HAP-1 (cell line): Measurements from ENCODE around the gene SLC16A12.
"Not testable (repeated sequence)": the region's sequence is repeated elsewhere in the genome, so short reads cannot be mapped to it uniquely, and the experiment has no call there.

Source experiments
- DNase-seq, 2 experiments: peaks; one replicate each; pipeline ENCODE4 v3.0.0-alpha.2; 2016 to 2020; ENCODE audit warnings: low spot score in 2 of 2
- H3K27me3 ChIP-seq: fragments of 250-450 bp; sonication (Bioruptor Pico); 2 replicates; pipeline ENCODE4 v1.5.1; 2020; ENCODE audit warnings: low read depth, mild to moderate bottlenecking, moderate library complexity
- H3K36me3 ChIP-seq: fragments of 250-450 bp; sonication (Bioruptor Pico); replicated peaks from 2 replicates; pipeline ENCODE4 v1.5.1; 2020; ENCODE audit warnings: mild to moderate bottlenecking
- H3K4me1 ChIP-seq: fragments of 250-450 bp; sonication (Bioruptor Pico); 2 replicates; pipeline ENCODE4 v1.5.1; 2020; ENCODE audit warnings: mild to moderate bottlenecking
- H3K4me3 ChIP-seq: fragments of 250-450 bp; sonication (Bioruptor Pico); 2 replicates; pipeline ENCODE4 v1.5.1; 2020; ENCODE audit warnings: mild to moderate bottlenecking, moderate library complexity
- H3K9me3 ChIP-seq: fragments of 250-450 bp; sonication (Bioruptor Pico); 2 replicates; pipeline ENCODE4 v1.5.1; 2020; ENCODE audit warnings: mild to moderate bottlenecking, moderate library complexity
- in situ Hi-C: fragments of 300-500 bp; cut with MboI; formaldehyde crosslinking; loops from 3 replicates; pipeline ENCODE4 v1.14.3; 2020; ENCODE audit warnings: low sequenced_read_pairs, inconsistent platforms, mixed read lengths

Gene SLC16A12

GRCh38 chr10:89409282-89409681 lies 126.1 kb downstream of the SLC16A12 start:
- H3K36me3 ChIP-seq, H3K9me3 ChIP-seq, in situ Hi-C loops, H3K27me3 ChIP-seq, DNase-seq, H3K4me1 ChIP-seq, H3K4me3 ChIP-seq: not testable (repeated sequence)

- H3K27me3 ChIP-seq, H3K4me1 ChIP-seq, H3K36me3 ChIP-seq, in situ Hi-C loops, H3K4me3 ChIP-seq, H3K9me3 ChIP-seq, DNase-seq: not testable (repeated sequence)
Measured at GRCh38 chr10:89407792-89408191, 127.6 kb downstream of the SLC16A12 start.

GRCh38 chr10:89406178-89406577 lies 129.2 kb downstream of the SLC16A12 start:
- in situ Hi-C loops, result not testable (repeated sequence)

GRCh38 chr10:89404104-89405047 lies 131.0 kb downstream of the SLC16A12 start:
- DNase-seq, result no peak
- no peak overlapping the region for H3K4me3 ChIP-seq
- H3K36me3 ChIP-seq, result no peaks in the 10 kb centered on the region
- no peaks in the 10 kb centered on the region for H3K27me3 ChIP-seq
- in situ Hi-C loops, result no loop called here
- H3K9me3 ChIP-seq, result no peaks in the 10 kb centered on the region
- no peaks in the 10 kb centered on the region for H3K4me1 ChIP-seq

More at GRCh38 chr10:89406178-89406577, 129.2 kb downstream of the SLC16A12 start:
- H3K4me3 ChIP-seq, DNase-seq, H3K4me1 ChIP-seq, H3K27me3 ChIP-seq, H3K9me3 ChIP-seq, H3K36me3 ChIP-seq: not testable (repeated sequence)

GRCh38 chr10:89403043-89403442 lies 132.4 kb downstream of the SLC16A12 start:
- DNase-seq, result no peak
- no peak overlapping the region for H3K4me3 ChIP-seq
- H3K36me3 ChIP-seq, result no peaks in the 10 kb centered on the region
- in situ Hi-C loops, result no loop called here
- no peaks in the 10 kb centered on the region for H3K27me3 ChIP-seq
- no peaks in the 10 kb centered on the region for H3K9me3 ChIP-seq
- no peaks in the 10 kb centered on the region for H3K4me1 ChIP-seq

GRCh38 chr10:89399956-89400355 lies 135.4 kb downstream of the SLC16A12 start:
- H3K4me3 ChIP-seq, result no peak overlapping the region
- in situ Hi-C loops, result no loop called here

GRCh38 chr10:89398003-89398749 lies 137.2 kb downstream of the SLC16A12 start:
- peaks cover 2% of the 10 kb centered on the region for H3K4me1 ChIP-seq
- in situ Hi-C loops, result no loop called here
- H3K4me3 ChIP-seq, result no peak overlapping the region
- H3K36me3 ChIP-seq, result no peaks in the 10 kb centered on the region
- no peak for DNase-seq
- H3K27me3 ChIP-seq, result no peaks in the 10 kb centered on the region
- no peaks in the 10 kb centered on the region for H3K9me3 ChIP-seq

More at GRCh38 chr10:89399956-89400355, 135.4 kb downstream of the SLC16A12 start:
- H3K27me3 ChIP-seq, result no peaks in the 10 kb centered on the region
- H3K36me3 ChIP-seq, result no peaks in the 10 kb centered on the region
- H3K9me3 ChIP-seq, result no peaks in the 10 kb centered on the region
- H3K4me1 ChIP-seq, result no peaks in the 10 kb centered on the region
- DNase-seq, result no peak

GRCh38 chr10:89395141-89395540 lies 140.3 kb downstream of the SLC16A12 start:
- no peaks in the 10 kb centered on the region for H3K36me3 ChIP-seq
- no peak for DNase-seq
- no peaks in the 10 kb centered on the region for H3K27me3 ChIP-seq
- H3K4me1 ChIP-seq, result peaks cover 12% of the 10 kb centered on the region
- H3K9me3 ChIP-seq, result no peaks in the 10 kb centered on the region
- in situ Hi-C loops, result no loop called here
- no peak overlapping the region for H3K4me3 ChIP-seq

- H3K27me3 ChIP-seq, result no peaks in the 10 kb centered on the region
- H3K4me3 ChIP-seq, result no peak overlapping the region
- DNase-seq, result no peak
- peaks cover 12% of the 10 kb centered on the region for H3K4me1 ChIP-seq
- in situ Hi-C loops, result no loop called here
- H3K36me3 ChIP-seq, result no peaks in the 10 kb centered on the region
- H3K9me3 ChIP-seq, result no peaks in the 10 kb centered on the region
Measured at GRCh38 chr10:89393898-89394297, 141.5 kb downstream of the SLC16A12 start.

- no peaks in the 10 kb centered on the region for H3K36me3 ChIP-seq
- H3K27me3 ChIP-seq, result no peaks in the 10 kb centered on the region
- in situ Hi-C loops, result no loop called here
- H3K4me3 ChIP-seq, result peak overlapping the region; percentile 40
- peaks cover 12% of the 10 kb centered on the region for H3K4me1 ChIP-seq
- no peak for DNase-seq
- H3K9me3 ChIP-seq, result no peaks in the 10 kb centered on the region
Measured at GRCh38 chr10:89392974-89393373, 142.4 kb downstream of the SLC16A12 start.

- Histone ChIP-seq H3K4me1 (peaks cover 12% of the 10 kb centered on the region), H3K36me3 (no peaks in the 10 kb centered on the region), H3K9me3 (no peaks in the 10 kb centered on the region), H3K4me3 (peak within 1 kb of the TSS; percentile 40), H3K27me3 (no peaks in the 10 kb centered on the region)
- peak; percentile 70 to 90 for DNase-seq
- in situ Hi-C loops, result no loop called here
Measured at GRCh38 chr10:89391907-89392756, 143.3 kb downstream of the SLC16A12 start, which contains the start of gene IFIT1. IFIT1 (plus strand) TSS chr10:89392623; CDS start chr10:89392713, 90 bp downstream.

GRCh38 chr10:89391226-89391576 lies 144.2 kb downstream of the SLC16A12 start:
- H3K9me3 ChIP-seq, H3K36me3 ChIP-seq, DNase-seq, H3K4me3 ChIP-seq, H3K27me3 ChIP-seq, in situ Hi-C loops: not testable (repeated sequence)
- H3K4me1 ChIP-seq, result peaks cover 12% of the 10 kb centered on the region

GRCh38 chr10:89390476-89391225 lies 144.7 kb downstream of the SLC16A12 start:
- in situ Hi-C loops, result no loop called here
- no peaks in the 10 kb centered on the region for H3K36me3 ChIP-seq
- H3K27me3 ChIP-seq, result no peaks in the 10 kb centered on the region
- H3K4me1 ChIP-seq, result peaks cover 12% of the 10 kb centered on the region
- H3K4me3 ChIP-seq, result no peak overlapping the region
- no peak for DNase-seq
- no peaks in the 10 kb centered on the region for H3K9me3 ChIP-seq
